GM12874 (cell line): ENCODE results near the gene LRRC63.

Experiments used
- CTCF ChIP-seq: IDR thresholded peaks from 2 replicates; pipeline ENCODE4 v1.5.1; 2011; ENCODE audit warnings: low read depth, mild to moderate bottlenecking, control low read depth, low read length, moderate library complexity; ENCODE audit not compliant: insufficient read depth

The LRRC63 gene

GRCh38 chr13:46169758-46170157, 42.0 kb upstream of the LRRC63 start:
- TF ChIP-seq CTCF = no peak

- TF ChIP-seq CTCF = no peak
Observed at GRCh38 chr13:46170268-46170667, 41.5 kb upstream of the LRRC63 start.

GRCh38 chr13:46170687-46171086, 41.0 kb upstream of the LRRC63 start:
- no peak for TF ChIP-seq CTCF

GRCh38 chr13:46171217-46171616, 40.5 kb upstream of the LRRC63 start:
- TF ChIP-seq CTCF = no peak

GRCh38 chr13:46171739-46172138, 40.0 kb upstream of the LRRC63 start:
- no peak for TF ChIP-seq CTCF

GRCh38 chr13:46172531-46172991, 39.2 kb upstream of the LRRC63 start:
- no peak for TF ChIP-seq CTCF

DNA sequence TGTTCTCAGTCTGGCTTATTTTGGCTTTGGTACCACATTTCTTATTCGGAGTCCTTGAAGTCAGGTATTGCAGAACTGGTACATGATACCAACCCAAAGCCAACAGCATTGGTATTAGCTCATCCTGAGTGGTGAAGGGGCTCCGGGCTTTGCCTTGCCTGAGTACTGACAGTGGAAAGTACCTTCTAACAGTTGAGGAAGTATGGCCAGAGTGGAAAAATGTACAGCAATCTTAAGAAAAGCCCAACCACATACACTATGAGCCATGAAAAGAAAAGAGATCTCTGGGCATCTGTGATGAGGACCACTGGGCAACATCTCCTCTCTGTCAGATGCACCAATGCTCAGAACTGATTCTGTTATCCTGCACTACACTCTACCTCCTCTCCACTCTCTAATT, 38.1 kb upstream of the LRRC63 start:
- no peak for TF ChIP-seq CTCF

DNA sequence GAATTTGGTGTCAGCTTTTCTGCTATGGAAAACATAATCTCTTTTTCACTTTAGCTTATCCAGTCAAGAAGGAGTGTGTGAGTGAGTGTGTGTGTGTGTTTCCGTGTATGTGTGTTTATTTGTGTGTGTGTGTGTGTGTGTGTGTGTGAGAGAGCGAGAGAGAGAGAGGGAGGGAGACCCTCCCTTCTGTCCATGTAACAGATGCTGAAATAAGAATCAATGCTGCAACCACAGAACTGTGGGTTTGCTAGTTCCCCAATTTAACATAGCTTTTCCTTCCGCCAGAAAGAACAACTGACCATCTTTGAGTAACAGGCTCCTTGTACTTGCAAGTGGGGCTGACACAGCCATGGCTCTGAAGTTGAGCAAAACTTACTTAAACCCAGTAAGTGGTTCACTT, 35.0 kb upstream of the LRRC63 start:
- TF ChIP-seq CTCF = no peak
